B cell (primary cell): ENCODE data around the gene RNASEH1. TPM values are rescaled to one million over a fixed set of nuclear protein-coding genes. Genes with fewer than 3 reads are reported as not detected.

ENCODE experiments used
- ATAC-seq: fragments of 200-7000 bp; cut with Tn5 transposase; one replicate; pipeline ENCODE4 v1.10.0; 2021; ENCODE audit warnings: low read depth, mild to moderate bottlenecking, moderate number of reproducible peaks, moderate library complexity
- CTCF ChIA-PET: fragments of 350-600 bp; sonication (Branson Sonifier 250); formaldehyde crosslinking; loops from one replicate; lab custom pipeline; 2021; ENCODE audit warnings: antibody characterized with exemption, inconsistent platforms; lab: Charles Lee
- POLR2A ChIA-PET: fragments of 350-600 bp; sonication (Branson Sonifier 250); formaldehyde crosslinking; loops from one replicate; lab custom pipeline; 2021; ENCODE audit warnings: antibody characterized with exemption; lab: Charles Lee
- DNase-seq: peaks from one replicate; pipeline ENCODE4 v3.0.0; 2013
- H2AFZ ChIP-seq: 2 replicates; pipeline ENCODE4 v1.6.1; 2012; ENCODE audit warnings: mild to moderate bottlenecking, low read depth, low read length; ENCODE audit not compliant: insufficient read depth, poor library complexity, severe bottlenecking
- H3K27ac ChIP-seq, 2 donors: 1 replicate in 1 of 2; 2 replicates in 1 of 2; pipeline ENCODE4 v1.5.1; 2012 to 2013; ENCODE audit warnings: low read length in 2 of 2, mild to moderate bottlenecking in 2 of 2, moderate library complexity in 1 of 2
- H3K27me3 ChIP-seq, 4 experiments: fragments of 200-600 bp in 1 of 4; sonication (generic) in 1 of 4; replicated peaks in 1 of 4; 1 replicate in 2 of 4; 2 replicates in 2 of 4; pipeline versions ENCODE4 v1.6.1 to v1.7.0; 2013 to 2016; ENCODE audit warnings: low read length in 3 of 4, mild to moderate bottlenecking in 2 of 4, mixed read lengths in 1 of 4, moderate library complexity in 1 of 4; ENCODE audit not compliant: insufficient read depth in 4 of 4, control insufficient read depth in 3 of 4; ENCODE audit errors: control extremely low read depth in 1 of 4
- H3K36me3 ChIP-seq, 2 experiments: replicated peaks in 1 of 2; 1 replicate in 1 of 2; 2 replicates in 1 of 2; pipeline versions ENCODE4 v1.6.1 to v1.7.1; 2013; ENCODE audit warnings: low read length in 1 of 2; ENCODE audit not compliant: insufficient read depth in 2 of 2, control insufficient read depth in 1 of 2; ENCODE audit errors: control extremely low read depth in 1 of 2, extremely low read depth in 1 of 2
- H3K4me1 ChIP-seq, 2 donors: fragments of 200-600 bp in 1 of 2; sonication (generic) in 1 of 2; 1 replicate in 1 of 2; 2 replicates in 1 of 2; pipeline versions ENCODE4 v1.5.1 to v1.6.1; 2013 to 2017; ENCODE audit warnings: low read length in 2 of 2; ENCODE audit not compliant: control insufficient read depth in 2 of 2, insufficient read depth in 2 of 2
- H3K4me2 ChIP-seq: replicated peaks from 2 replicates; pipeline ENCODE3; 2012; ENCODE audit warnings: mild to moderate bottlenecking, low read depth, low read length; ENCODE audit not compliant: poor library complexity, severe bottlenecking
- H3K4me3 ChIP-seq, 5 experiments: fragments of 200-600 bp in 1 of 5; sonication (generic) in 1 of 5; 1 replicate in 3 of 5; 2 replicates in 2 of 5; pipeline versions ENCODE4 v1.5.1 to v1.7.0; 2011 to 2016; ENCODE audit warnings: low read length in 4 of 5, mild to moderate bottlenecking in 4 of 5, low read depth in 2 of 5, control low read depth in 1 of 5, moderate library complexity in 1 of 5; ENCODE audit not compliant: insufficient read depth in 1 of 5; ENCODE audit errors: control extremely low read depth in 1 of 5, extremely low read depth in 1 of 5
- H3K79me2 ChIP-seq: fragments of 200-600 bp; sonication (generic); one replicate; pipeline ENCODE4 v1.6.0; 2016; ENCODE audit warnings: low read length; ENCODE audit not compliant: control insufficient read depth, insufficient read depth
- H3K9ac ChIP-seq: fragments of 200-600 bp; sonication (generic); 2 replicates; pipeline ENCODE4 v1.6.1; 2017; ENCODE audit warnings: mild to moderate bottlenecking, low read length, moderate library complexity
- H3K9me3 ChIP-seq, 3 donors: one replicate each; pipeline versions ENCODE4 v1.6.1 to v1.7.1; 2013; ENCODE audit warnings: low read length in 2 of 3; ENCODE audit not compliant: control insufficient read depth in 2 of 3, insufficient read depth in 1 of 3; ENCODE audit errors: control extremely low read depth in 1 of 3
- H4K20me1 ChIP-seq: 2 replicates; pipeline ENCODE4 v1.6.0; 2012; ENCODE audit warnings: mild to moderate bottlenecking, low read length; ENCODE audit not compliant: insufficient read depth, control insufficient read depth, poor library complexity, severe bottlenecking
- H3K27ac Mint-ChIP-seq: one replicate; pipeline ENCODE4 v1.8.0; 2021; ENCODE audit warnings: mixed read lengths
- H3K27me3 Mint-ChIP-seq: one replicate; pipeline ENCODE4 v1.8.0; 2021; ENCODE audit warnings: mixed read lengths
- H3K4me1 Mint-ChIP-seq: one replicate; pipeline ENCODE4 v1.8.0; 2021; ENCODE audit warnings: mixed read lengths
- H3K4me3 Mint-ChIP-seq: one replicate; pipeline ENCODE4 v1.8.0; 2021; ENCODE audit warnings: mixed read lengths
- H3K9me3 Mint-ChIP-seq: one replicate; pipeline ENCODE4 v1.8.0; 2022; ENCODE audit warnings: mixed read lengths; ENCODE audit not compliant: insufficient read depth
- CTCF ChIP-seq: fragments of 200-600 bp; IDR thresholded peaks from one replicate; pipeline ENCODE4 v1.8.0; 2022; ENCODE audit warnings: antibody characterized with exemption, mild to moderate bottlenecking
- EZH2 ChIP-seq: IDR thresholded peaks from 2 replicates; pipeline ENCODE4 v1.6.1; 2012; ENCODE audit warnings: borderline replicate concordance, low read depth, mild to moderate bottlenecking, moderate library complexity, low read length; ENCODE audit not compliant: insufficient read depth, poor library complexity, severe bottlenecking
- WGBS: methylation state at CpG from one replicate; pipeline ENCODE4 v1.1.5; 2013; ENCODE audit warnings: missing lambda C conversion rate; ENCODE audit not compliant: insufficient coverage; 5-methylcytosine and 5-hydroxymethylcytosine counted together
- intact Hi-C: fragments of 100-400 bp; cut with micrococcal nuclease; formaldehyde crosslinking; loops from one replicate; pipeline ENCODE4 v1.10.0; 2022
- polyA plus RNA-seq: library from polyadenylated mRNA; depleted of rRNA; stranded (reverse); fragments of >200 nt; gene quantifications from 2 replicates; pipeline ENCODE4 v1.2.3, GENCODE V29; 2012
- total RNA-seq, 2 donors: library from RNA; stranded (reverse); fragments of 120-200 nt in 1 of 2; gene quantifications; 1 replicate in 1 of 2; 2 replicates in 1 of 2; pipeline versions ENCODE4 v1.2.3 to v1.2.4, GENCODE V29; 2013 to 2022

The RNASEH1 gene
- total and polyA plus RNA-seq, 2 donors (not counting 1 experiment from before 2014, with no cell fraction given), result 7.2 to 25.1 TPM

- Histone ChIP-seq H2AFZ (no peak overlapping the region), H3K4me3 (no peak overlapping the region), H3K27me3 (no peaks in the 10 kb centered on the region), H3K36me3 (no peaks in the 10 kb centered on the region), H3K4me2 (no peak overlapping the region), H3K4me1 (no peaks in the 10 kb centered on the region), H3K9me3 (peaks cover 0 to 3% (median 0%) of the 10 kb centered on the region in 3 donors), H4K20me1 (no peaks in the 10 kb centered on the region), H3K27ac (no peak overlapping the region), H3K9ac (no peak overlapping the region), H3K79me2 (no peaks in the 10 kb centered on the region)
- no peak for TF ChIP-seq EZH2
- TF ChIP-seq CTCF, result no peak
- intact Hi-C loops, result no loop called here
- no peaks in the 10 kb centered on the region for H3K9me3 Mint-ChIP-seq
- DNase-seq (no peak), ATAC-seq (no peak)
- CTCF ChIA-PET, result no interaction called here
- H3K27me3 Mint-ChIP-seq, result no peaks in the 10 kb centered on the region
- 95% methylated on average over 22 of the region's 25 CpGs for WGBS
- no peak overlapping the region for H3K4me3 Mint-ChIP-seq
- H3K4me1 Mint-ChIP-seq, result no peaks in the 10 kb centered on the region
- POLR2A ChIA-PET, result no interaction called here
- H3K27ac Mint-ChIP-seq, result no peak overlapping the region
Observed at GRCh38 chr2:3602553-3603339, 44.6 kb upstream of the RNASEH1 start.

- H3K4me2 ChIP-seq, result no peak overlapping the region
Observed at GRCh38 chr2:3601561-3602271, 43.6 kb upstream of the RNASEH1 start.

More at GRCh38 chr2:3601561-3602271, 43.6 kb upstream of the RNASEH1 start:
- TF ChIP-seq EZH2 (no peak), CTCF (no peak)
- ChIA-PET POLR2A (interaction anchor here (0.5 kb wide), 1 partner anchor 178 kb away, joined by 5 read pairs; no protein-coding TSS in a partner anchor), CTCF (no interaction called here)
- H3K27ac ChIP-seq, result no peak overlapping the region
- H3K79me2 ChIP-seq, result no peaks in the 10 kb centered on the region
- no peak overlapping the region for H3K4me3 ChIP-seq
- ATAC-seq, result no peak
- peaks cover 0 to 5% (median 0%) of the 10 kb centered on the region in 3 donors for H3K9me3 ChIP-seq
- Mint-ChIP-seq H3K27ac (no peak overlapping the region), H3K27me3 (no peaks in the 10 kb centered on the region), H3K4me1 (no peaks in the 10 kb centered on the region), H3K4me3 (no peak overlapping the region), H3K9me3 (no peaks in the 10 kb centered on the region)
- no peaks in the 10 kb centered on the region for H3K4me1 ChIP-seq
- intact Hi-C loops, result no loop called here
- H3K9ac ChIP-seq, result no peak overlapping the region
- no peaks in the 10 kb centered on the region for H3K36me3 ChIP-seq
- no peak overlapping the region for H2AFZ ChIP-seq
- DNase-seq, result no peak
- no peaks in the 10 kb centered on the region for H4K20me1 ChIP-seq
- no peaks in the 10 kb centered on the region for H3K27me3 ChIP-seq
- 91% methylated on average over 13 of the region's 22 CpGs for WGBS
